ENCODE measurements around the gene RNF34.
"Not testable (repeated sequence)": the region's sequence is repeated elsewhere in the genome, so short reads cannot be mapped to it uniquely, and the experiment has no call there.

The RNF34 gene

DNA sequence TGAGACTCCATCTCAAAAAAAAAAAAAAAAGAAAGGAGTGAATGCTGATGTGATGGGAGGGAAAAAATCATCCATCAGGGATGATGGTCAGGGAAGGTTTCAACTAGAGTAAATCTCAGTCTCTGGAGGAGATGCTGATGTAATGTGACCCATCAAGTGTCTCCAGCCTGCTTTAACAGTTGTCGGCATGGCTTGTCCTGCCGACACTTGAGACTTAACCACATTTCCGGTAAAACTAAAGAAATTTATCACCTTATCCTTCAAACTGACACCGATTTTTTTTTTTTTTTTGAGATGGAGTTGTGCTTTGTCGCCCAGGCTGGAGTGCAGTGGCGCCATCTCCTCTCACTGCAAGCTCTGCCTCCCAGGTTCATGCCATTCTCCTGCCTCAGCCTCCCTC is 26.2 kb upstream of the RNF34 start:
- DNase-seq (ENCODE audit: low read depth) = no peak
- no peak overlapping the region for H3K4me3 ChIP-seq (ENCODE audit: control insufficient read depth, low read depth, low read length)
- no peak for TF ChIP-seq CTCF (IDR thresholded peaks at IDR 0.05; ENCODE audit: control insufficient read depth, insufficient read depth, low read depth, low read length, missing control alignments)

GRCh38 chr12:121374336-121374735 is 25.6 kb upstream of the RNF34 start:
- not testable (repeated sequence) for DNase-seq (ENCODE audit: low read depth); H3K4me3 ChIP-seq (ENCODE audit: control insufficient read depth, low read depth, low read length)

GRCh38 chr12:121374945-121375584 is 24.9 kb upstream of the RNF34 start:
- DNase-seq (ENCODE audit: low read depth); H3K4me3 ChIP-seq (ENCODE audit: control insufficient read depth, low read depth, low read length): not testable (repeated sequence)

DNA sequence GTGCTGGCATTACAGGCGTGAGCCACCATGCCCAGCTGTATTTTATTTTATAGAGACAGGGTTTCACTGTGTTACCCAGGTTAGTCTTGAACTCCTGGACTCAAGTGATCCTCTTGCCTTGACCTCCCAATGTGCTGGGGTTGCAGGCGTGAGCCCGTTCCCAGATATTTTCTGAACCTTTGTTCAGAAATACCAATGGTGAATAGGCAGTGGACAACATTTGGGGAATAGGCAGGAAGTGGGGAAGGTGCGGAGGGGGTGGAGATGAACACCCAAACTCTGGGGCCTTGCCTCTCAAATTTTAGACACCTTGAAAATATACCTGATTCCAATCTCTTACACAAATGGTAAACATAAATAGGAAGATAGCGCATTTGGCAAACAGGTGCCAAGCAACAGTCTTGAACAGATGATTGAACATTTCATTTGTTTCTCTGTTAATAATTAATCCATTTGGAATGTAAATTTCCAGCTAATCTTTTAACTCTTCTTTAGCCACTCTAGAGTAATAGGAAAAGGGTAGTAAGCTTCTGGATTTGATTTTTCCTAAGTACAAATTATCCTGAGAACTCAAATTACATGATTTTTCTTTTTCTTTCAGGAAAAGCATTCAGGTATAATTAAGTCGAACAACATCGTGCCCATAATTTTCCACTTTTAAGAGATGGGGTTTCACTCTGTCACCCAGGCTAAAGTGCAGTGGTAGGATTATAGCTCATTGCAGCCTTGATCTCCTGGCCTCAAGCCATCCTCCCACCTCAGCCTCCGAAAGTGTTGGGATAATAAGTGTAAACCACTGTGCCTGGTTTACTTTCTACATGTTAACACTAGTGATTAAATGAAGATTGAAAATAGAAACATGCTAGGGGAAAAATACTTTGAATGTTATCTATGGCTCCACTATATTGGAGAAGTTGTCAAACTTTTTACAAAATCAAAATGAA is 22.9 kb upstream of the RNF34 start:
- no peak overlapping the region for H3K4me3 ChIP-seq (ENCODE audit: control insufficient read depth, low read depth, low read length)
- DNase-seq (ENCODE audit: low read depth) = no peak
- no peak for TF ChIP-seq CTCF (IDR thresholded peaks at IDR 0.05; ENCODE audit: control insufficient read depth, insufficient read depth, low read depth, low read length, missing control alignments)

DNA sequence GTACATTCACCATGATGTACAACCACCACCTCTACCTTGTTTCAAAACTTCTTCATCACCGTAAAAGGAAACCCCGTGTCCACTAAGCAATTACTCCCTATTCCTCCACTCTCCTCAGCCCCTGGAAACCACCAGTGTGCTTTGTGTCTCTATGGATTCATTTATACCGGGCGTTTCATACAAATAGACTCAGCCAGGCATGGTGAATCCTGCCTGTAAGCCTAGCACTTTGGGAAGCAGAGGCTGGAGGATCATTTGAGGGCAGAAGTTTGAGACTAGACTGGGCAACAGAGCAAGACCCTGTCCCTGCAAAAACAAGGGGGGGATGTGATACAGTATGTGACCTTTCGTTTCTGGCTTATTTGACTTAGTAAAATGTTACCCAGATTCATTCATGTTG is 21.2 kb upstream of the RNF34 start:
- H3K4me3 ChIP-seq (ENCODE audit: control insufficient read depth, low read depth, low read length) = no peak overlapping the region
- TF ChIP-seq CTCF (IDR thresholded peaks at IDR 0.05; ENCODE audit: control insufficient read depth, insufficient read depth, low read depth, low read length, missing control alignments) = no peak
- no peak for DNase-seq (ENCODE audit: low read depth)

GRCh38 chr12:121379945-121380344 is 20.0 kb upstream of the RNF34 start:
- DNase-seq (ENCODE audit: low read depth) = no peak
- H3K4me3 ChIP-seq (ENCODE audit: control insufficient read depth, low read depth, low read length) = no peak overlapping the region
- no peak for TF ChIP-seq CTCF (IDR thresholded peaks at IDR 0.05; ENCODE audit: control insufficient read depth, insufficient read depth, low read depth, low read length, missing control alignments)

DNA sequence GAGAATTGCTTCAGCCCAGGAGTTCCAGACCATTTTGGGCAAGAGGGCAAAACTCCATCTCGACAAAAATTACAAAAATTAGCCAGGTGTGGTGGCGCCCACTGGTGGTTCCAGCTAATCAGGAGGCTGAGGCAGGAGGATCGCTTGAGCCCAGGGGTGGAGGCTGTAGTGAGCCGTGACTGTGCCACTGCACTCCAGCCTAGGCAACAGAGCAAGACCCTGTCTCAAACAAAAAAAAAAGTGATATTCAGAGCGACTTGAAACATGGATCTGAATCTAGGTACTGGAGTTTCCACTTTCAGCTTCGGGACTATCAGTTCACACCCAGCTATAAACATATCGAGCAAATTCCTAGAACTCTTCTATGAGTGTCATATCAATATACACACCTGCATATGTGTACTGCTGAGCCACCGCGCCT is 16.3 kb upstream of the RNF34 start:
- H3K4me3 ChIP-seq (ENCODE audit: control insufficient read depth, low read depth, low read length) = no peak overlapping the region
- no peak for DNase-seq (ENCODE audit: low read depth)
- TF ChIP-seq CTCF (IDR thresholded peaks at IDR 0.05; ENCODE audit: control insufficient read depth, insufficient read depth, low read depth, low read length, missing control alignments) = peak; percentile 15

GRCh38 chr12:121384891-121385290 is 15.0 kb upstream of the RNF34 start:
- H3K4me3 ChIP-seq (ENCODE audit: control insufficient read depth, low read depth, low read length); DNase-seq (ENCODE audit: low read depth): not testable (repeated sequence)

All from AG09309 (cell line).